ENCODE measurements around the gene CATSPERD.

The CATSPERD gene

DNA sequence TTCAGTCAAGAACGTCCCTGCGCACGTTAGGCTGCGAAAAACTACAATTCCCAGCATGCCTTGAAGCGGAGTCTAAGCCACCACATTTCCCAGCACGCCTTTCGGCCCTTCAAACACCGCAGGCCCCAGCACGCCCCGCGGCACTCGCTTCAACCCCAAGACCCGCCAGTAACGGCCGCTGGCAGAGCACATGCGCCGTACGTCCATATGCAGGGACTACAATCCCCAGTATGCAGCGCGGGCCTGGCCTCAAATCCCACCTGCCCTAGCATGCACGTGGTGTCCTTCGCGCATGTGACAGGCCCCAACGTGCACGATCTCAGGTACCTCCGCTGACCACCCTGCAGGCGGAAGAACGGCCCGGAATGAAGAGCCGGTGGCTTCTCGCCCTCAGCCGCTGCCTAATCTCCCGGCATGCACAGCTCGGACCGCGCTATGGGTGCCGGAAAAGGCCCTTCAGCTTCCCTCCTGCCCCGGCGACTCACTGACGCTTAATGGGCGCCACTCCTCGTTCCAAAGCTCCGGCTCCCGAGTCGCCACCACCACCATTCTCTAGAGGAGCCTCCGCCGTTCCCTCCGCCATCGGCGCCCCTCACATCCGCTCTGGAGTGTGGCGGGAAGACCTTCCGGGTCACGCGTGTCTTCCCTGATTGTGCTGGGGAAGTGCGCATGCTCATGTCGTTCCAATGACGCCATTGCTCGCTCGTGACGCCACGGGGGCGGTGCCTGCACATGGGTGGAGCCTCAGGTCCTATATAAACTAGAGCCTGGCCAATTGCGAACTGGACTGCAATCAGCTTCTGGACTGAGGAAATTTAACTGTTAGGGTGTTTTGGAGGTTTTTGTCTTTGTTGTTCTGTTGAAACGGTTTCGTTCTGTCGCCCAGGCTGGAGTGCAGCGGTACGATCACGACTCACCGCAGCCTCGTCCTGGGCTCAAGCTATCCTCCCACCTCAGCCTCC is 70.4 kb downstream of the CATSPERD start, which contains the start of gene DUS3L:
Gene DUS3L (minus strand): TSS at position 605 of the 962 bp plus-strand sequence. CDS start 22 bp downstream, at position 583.
- Histone ChIP-seq H3K27me3 (ENCODE audit: control insufficient read depth, insufficient read depth, low read length) (no peaks in the 10 kb centered on the region), H3K9me3 (ENCODE audit: control insufficient read depth, insufficient read depth, low read length) (no peaks in the 10 kb centered on the region), H3K36me3 (ENCODE audit: control insufficient read depth, insufficient read depth, low read length) (peaks cover 41% of the 10 kb centered on the region), H3K9ac (ENCODE audit: low read depth, low read length) (peak within 1 kb of the TSS; percentile 92), H3K27ac (ENCODE audit: low read depth, low read length) (peak within 1 kb of the TSS; percentile 96), H3K4me3 (ENCODE audit: low read depth, low read length) (peak within 1 kb of the TSS; percentile 84), H3K4me1 (ENCODE audit: control insufficient read depth, insufficient read depth, low read length) (0 out of 2 replicates have a peak, but pooled peaks cover 3% of the 10 kb centered on the region)

DNA sequence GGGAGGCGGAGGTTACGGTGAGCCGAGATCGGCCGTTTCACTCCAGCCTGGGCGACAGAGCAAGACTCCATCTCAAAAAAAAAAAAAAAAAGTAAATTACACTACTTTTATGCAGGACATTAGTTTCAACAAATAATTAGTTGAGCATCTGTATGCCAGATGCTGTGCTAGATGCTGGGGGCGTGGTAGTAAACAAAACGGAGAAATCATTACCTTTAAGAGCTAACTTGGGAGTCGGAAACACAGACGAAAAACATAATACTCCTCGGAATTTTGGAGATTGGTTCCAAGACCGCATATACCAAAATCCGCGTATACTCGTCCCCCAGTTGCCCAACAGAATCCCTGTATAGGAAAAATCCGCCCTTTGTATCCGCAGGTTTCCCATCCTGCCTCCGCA is 71.8 kb downstream of the CATSPERD start:
- Histone ChIP-seq H3K27ac (ENCODE audit: low read depth, low read length) (no peak overlapping the region), H3K4me1 (ENCODE audit: control insufficient read depth, insufficient read depth, low read length) (0 out of 2 replicates have a peak, but pooled peaks cover 3% of the 10 kb centered on the region), H3K36me3 (ENCODE audit: control insufficient read depth, insufficient read depth, low read length) (peaks cover 28% of the 10 kb centered on the region), H3K9ac (ENCODE audit: low read depth, low read length) (no peak overlapping the region), H3K4me3 (ENCODE audit: low read depth, low read length) (no peak overlapping the region), H3K27me3 (ENCODE audit: control insufficient read depth, insufficient read depth, low read length) (no peaks in the 10 kb centered on the region), H3K9me3 (ENCODE audit: control insufficient read depth, insufficient read depth, low read length) (no peaks in the 10 kb centered on the region)

DNA sequence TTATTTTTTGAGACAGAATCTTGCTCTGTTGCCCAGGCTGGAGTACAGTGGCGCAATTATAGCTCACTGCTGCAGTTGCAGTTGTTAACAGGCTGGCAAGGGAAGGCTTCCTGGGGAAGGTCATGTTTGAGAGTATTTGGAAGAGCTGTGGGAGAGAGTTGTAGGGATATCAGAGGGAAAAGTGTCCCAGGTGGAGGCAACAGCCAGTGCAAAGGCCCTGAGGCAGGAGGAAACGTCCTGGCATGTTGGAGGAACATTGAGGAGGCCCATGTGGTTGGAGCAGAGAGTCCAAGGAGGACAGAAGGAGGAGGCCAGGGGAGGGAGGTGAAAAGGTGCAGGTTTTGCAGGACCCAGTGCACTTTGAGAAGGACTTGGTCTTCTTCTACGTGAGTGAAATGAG is 72.8 kb downstream of the CATSPERD start:
- H3K27ac ChIP-seq (ENCODE audit: low read depth, low read length), result no peak overlapping the region
- H3K4me1 ChIP-seq (ENCODE audit: control insufficient read depth, insufficient read depth, low read length), result 0 out of 2 replicates have a peak, but pooled peaks cover 3% of the 10 kb centered on the region
- no peaks in the 10 kb centered on the region for H3K9me3 ChIP-seq (ENCODE audit: control insufficient read depth, insufficient read depth, low read length)
- H3K4me3 ChIP-seq (ENCODE audit: low read depth, low read length), result no peak overlapping the region
- H3K36me3 ChIP-seq (ENCODE audit: control insufficient read depth, insufficient read depth, low read length), result peaks cover 18% of the 10 kb centered on the region
- no peak overlapping the region for H3K9ac ChIP-seq (ENCODE audit: low read depth, low read length)
- H3K27me3 ChIP-seq (ENCODE audit: control insufficient read depth, insufficient read depth, low read length), result no peaks in the 10 kb centered on the region

DNA sequence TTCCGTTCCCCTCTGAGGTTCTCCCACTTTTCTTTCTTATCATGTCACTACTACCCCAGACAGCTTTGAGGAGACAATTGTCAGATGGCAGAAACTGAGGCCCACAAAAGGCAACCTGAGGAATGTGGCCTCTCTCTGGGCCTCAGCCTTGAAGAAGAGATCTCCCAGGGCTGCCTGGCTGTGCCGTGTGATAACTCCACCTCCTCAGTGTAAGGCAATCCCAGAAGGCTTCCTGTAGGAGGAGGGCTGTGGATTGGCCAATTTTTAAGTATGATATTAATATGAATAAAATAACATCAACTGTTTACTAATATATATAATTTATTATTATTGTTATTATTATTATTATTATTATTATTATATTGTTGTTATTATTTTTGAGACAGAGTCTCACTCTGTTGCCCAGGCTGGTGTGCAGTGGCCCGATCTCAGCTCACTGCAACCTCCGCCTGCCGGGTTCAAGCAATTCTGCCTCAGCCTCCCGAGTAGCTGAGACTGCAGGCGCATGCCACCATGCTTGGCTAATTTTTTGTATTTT is 75.0 kb downstream of the CATSPERD start:
- no peaks in the 10 kb centered on the region for H3K4me1 ChIP-seq (ENCODE audit: control insufficient read depth, insufficient read depth, low read length)
- H3K36me3 ChIP-seq (ENCODE audit: control insufficient read depth, insufficient read depth, low read length), result no peaks in the 10 kb centered on the region
- no peaks in the 10 kb centered on the region for H3K27me3 ChIP-seq (ENCODE audit: control insufficient read depth, insufficient read depth, low read length)
- no peak overlapping the region for H3K4me3 ChIP-seq (ENCODE audit: low read depth, low read length)
- H3K27ac ChIP-seq (ENCODE audit: low read depth, low read length), result no peak overlapping the region
- no peak overlapping the region for H3K9ac ChIP-seq (ENCODE audit: low read depth, low read length)
- H3K9me3 ChIP-seq (ENCODE audit: control insufficient read depth, insufficient read depth, low read length), result no peaks in the 10 kb centered on the region

DNA sequence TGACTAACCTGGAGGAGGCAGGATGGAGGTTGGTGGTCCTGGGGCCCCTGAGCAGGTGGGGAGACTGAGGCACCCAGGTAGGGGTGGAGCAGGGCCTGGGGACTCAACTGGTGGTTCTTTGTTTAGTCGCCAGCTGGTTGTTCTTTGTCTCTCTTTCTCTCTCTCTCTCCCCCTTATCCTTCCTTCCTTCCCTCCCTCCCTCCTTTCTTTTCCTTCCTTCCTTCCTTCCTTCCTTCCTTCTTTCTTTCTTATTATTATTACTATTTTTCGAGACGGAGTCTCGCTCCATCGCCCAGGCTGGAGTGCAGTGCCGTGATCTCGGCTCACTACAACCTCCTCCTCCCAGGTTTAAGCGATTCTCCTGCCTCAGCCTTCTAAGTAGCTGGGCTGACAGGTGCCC is 77.8 kb downstream of the CATSPERD start:
- Histone ChIP-seq H3K27ac (ENCODE audit: low read depth, low read length) (no peak overlapping the region), H3K36me3 (ENCODE audit: control insufficient read depth, insufficient read depth, low read length) (no peaks in the 10 kb centered on the region), H3K27me3 (ENCODE audit: control insufficient read depth, insufficient read depth, low read length) (peaks cover 2% of the 10 kb centered on the region), H3K4me1 (ENCODE audit: control insufficient read depth, insufficient read depth, low read length) (peaks cover 3% of the 10 kb centered on the region; the same call in 1 of the 2 replicates), H3K9me3 (ENCODE audit: control insufficient read depth, insufficient read depth, low read length) (no peaks in the 10 kb centered on the region), H3K4me3 (ENCODE audit: low read depth, low read length) (no peak overlapping the region), H3K9ac (ENCODE audit: low read depth, low read length) (no peak overlapping the region)

DNA sequence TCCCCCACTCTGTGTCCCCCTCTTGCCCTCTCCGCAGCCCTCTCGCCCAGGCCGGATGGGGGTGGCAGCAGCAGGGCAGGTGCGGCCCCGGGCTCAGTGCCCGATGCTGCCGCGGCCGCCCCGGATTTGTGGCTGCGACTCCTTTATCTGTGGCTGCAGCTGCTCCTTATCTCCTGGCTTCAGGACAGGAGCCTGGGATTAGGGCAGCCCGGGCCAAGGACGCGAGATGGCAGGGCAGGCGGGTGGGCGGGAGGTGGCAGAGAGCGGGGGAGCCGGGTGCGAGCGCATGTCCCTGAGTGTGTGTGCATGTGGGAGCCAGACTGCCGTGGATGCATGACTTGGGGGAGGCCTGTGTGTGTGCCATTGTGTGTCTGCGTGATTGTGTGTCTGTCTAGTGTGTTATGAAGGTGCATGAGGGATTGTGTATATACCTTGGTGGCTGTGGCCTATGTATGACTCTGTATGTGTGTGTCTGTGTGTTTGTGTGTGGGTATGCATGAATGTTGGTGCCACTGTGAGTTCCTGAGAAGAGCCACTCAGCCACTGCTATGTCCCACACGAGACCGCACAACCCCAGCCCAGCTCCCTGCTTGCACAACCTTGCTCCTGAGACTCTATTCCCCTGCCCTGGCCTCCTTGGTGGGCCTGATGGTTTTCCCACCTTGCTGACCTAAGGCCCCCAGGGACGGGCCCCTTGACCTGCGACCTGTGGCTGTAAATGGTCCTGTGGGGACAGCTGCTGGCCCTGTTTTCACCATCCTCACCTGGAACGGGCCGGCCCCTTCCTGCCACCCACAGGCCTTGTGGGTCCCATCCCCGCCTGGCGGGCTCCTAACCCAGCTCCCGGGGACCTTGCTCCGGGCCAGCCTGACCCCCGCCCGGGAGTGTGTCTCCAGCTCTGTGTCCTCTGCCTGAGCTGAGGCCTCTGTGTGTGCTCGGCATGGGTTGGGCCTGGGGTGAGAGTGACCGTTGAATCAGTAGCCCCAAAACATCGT is 79.1 kb downstream of the CATSPERD start:
- no peak overlapping the region for H3K9ac ChIP-seq (ENCODE audit: low read depth, low read length)
- no peak overlapping the region for H3K27ac ChIP-seq (ENCODE audit: low read depth, low read length)
- no peaks in the 10 kb centered on the region for H3K36me3 ChIP-seq (ENCODE audit: control insufficient read depth, insufficient read depth, low read length)
- peaks cover 3% of the 10 kb centered on the region; the same call in 1 of the 2 replicates for H3K4me1 ChIP-seq (ENCODE audit: control insufficient read depth, insufficient read depth, low read length)
- peaks cover 9% of the 10 kb centered on the region for H3K27me3 ChIP-seq (ENCODE audit: control insufficient read depth, insufficient read depth, low read length)
- no peaks in the 10 kb centered on the region for H3K9me3 ChIP-seq (ENCODE audit: control insufficient read depth, insufficient read depth, low read length)
- no peak overlapping the region for H3K4me3 ChIP-seq (ENCODE audit: low read depth, low read length)

DNA sequence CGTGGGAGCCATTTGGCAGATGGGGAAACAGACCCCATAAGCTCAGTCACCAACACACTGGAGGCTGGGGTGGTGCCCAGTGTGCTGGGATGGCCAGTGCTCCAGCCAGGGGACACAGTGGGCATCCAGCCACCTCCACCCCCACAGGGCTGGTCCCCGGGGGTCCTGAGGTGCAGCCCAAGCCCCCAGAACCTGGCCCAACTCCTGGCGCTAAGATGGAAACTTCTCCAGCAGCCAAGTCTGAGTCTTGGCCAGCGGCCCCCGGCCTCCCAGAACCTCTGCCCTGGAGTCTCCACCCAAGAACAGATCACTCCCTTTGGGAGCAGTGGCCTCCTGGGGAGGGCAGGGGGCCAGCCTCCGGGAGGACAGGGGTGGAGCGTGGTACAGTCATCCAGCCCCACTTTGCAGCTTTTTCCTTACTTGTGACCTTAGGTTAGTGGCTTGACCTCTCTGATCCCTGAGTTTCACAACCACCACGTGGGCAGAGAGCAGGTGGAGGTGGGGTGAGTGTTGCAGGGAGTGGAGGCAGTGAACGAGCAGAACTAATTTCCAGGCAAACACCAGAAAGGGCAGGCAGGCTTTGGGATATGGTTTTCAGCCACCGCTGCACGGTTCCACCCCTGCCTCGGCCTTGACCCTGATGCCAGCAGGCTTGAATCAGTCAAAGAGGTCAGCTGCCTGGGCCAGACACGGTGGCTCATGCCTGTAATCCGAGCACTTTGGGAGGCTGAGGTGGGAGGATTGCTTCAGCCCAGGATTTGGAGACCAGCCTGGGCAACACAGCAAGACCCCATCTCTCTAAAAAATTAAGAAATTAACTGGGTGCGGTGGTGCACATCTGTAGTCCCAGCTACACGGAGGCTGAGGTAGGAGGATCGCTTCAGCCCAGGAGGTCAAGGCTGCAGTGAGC is 80.2 kb downstream of the CATSPERD start:
- peaks cover 3% of the 10 kb centered on the region; the same call in 1 of the 2 replicates for H3K4me1 ChIP-seq (ENCODE audit: control insufficient read depth, insufficient read depth, low read length)
- no peak overlapping the region for H3K27ac ChIP-seq (ENCODE audit: low read depth, low read length)
- peaks cover 10% of the 10 kb centered on the region for H3K27me3 ChIP-seq (ENCODE audit: control insufficient read depth, insufficient read depth, low read length)
- no peak overlapping the region for H3K4me3 ChIP-seq (ENCODE audit: low read depth, low read length)
- no peak overlapping the region for H3K9ac ChIP-seq (ENCODE audit: low read depth, low read length)
- H3K9me3 ChIP-seq (ENCODE audit: control insufficient read depth, insufficient read depth, low read length), result no peaks in the 10 kb centered on the region
- no peaks in the 10 kb centered on the region for H3K36me3 ChIP-seq (ENCODE audit: control insufficient read depth, insufficient read depth, low read length)

DNA sequence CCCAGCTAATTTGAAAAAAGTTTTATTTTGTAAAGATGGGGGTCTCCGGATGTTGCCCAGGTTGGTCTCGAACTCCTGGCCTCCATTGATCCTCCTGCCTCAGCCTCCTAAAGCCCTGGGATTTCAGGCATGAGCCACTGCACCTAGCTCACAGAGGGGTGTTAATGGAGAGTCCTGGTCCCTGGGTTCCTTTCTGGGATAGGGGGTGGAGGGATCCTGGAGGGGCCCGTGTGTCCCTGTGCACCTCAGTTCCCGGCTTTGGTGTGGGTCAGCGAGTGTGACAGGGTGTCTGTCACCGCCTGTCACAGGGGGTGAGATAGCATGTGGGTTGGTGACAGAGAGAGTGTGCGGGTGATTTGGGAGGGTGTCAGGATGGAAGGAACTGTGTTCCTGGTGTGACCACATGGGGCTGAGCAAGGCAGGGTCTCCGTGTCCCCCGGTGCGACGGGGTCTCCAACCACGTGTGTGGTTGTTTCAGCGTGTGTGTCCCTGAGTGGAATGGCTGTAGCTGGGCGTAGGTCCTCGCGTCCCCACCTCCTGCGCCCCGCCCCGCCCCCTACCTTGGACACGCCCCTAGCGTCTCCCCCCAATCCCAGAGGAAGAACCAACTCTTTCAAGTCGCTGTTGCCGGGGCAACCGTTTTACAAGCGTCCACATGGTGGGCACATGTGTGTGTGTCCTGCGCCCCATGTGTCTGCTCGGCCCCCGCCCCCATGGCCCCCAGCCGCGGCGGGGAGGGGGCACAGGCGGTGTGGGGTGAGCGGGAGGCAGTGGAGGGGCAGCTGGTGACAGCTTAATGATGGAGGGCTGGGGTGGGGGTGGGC is 81.6 kb downstream of the CATSPERD start:
- H3K4me1 ChIP-seq (ENCODE audit: control insufficient read depth, insufficient read depth, low read length), result peaks cover 3% of the 10 kb centered on the region; the same call in 1 of the 2 replicates
- H3K9ac ChIP-seq (ENCODE audit: low read depth, low read length), result no peak overlapping the region
- peak overlapping the region; percentile 37; the same call in 1 of the 2 replicates for H3K4me3 ChIP-seq (ENCODE audit: low read depth, low read length)
- H3K9me3 ChIP-seq (ENCODE audit: control insufficient read depth, insufficient read depth, low read length), result no peaks in the 10 kb centered on the region
- no peak overlapping the region for H3K27ac ChIP-seq (ENCODE audit: low read depth, low read length)
- H3K36me3 ChIP-seq (ENCODE audit: control insufficient read depth, insufficient read depth, low read length), result no peaks in the 10 kb centered on the region
- peaks cover 10% of the 10 kb centered on the region for H3K27me3 ChIP-seq (ENCODE audit: control insufficient read depth, insufficient read depth, low read length)

DNA sequence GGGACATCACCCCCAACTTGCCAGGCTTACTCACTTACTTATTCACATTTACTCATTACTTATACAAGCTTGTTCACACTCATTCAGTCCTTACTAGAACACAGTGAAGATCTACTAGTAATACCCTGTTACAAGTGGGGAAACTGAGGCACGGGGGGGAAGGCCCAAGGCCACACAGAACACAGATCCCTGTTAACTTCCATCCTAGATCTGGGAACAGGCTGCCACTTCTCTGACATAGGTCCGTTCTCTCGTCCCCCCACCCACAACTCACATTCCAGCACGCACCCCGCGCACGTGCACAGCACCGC is 83.0 kb downstream of the CATSPERD start:
- Histone ChIP-seq H3K36me3 (ENCODE audit: control insufficient read depth, insufficient read depth, low read length) (no peaks in the 10 kb centered on the region), H3K9ac (ENCODE audit: low read depth, low read length) (no peak overlapping the region), H3K27me3 (ENCODE audit: control insufficient read depth, insufficient read depth, low read length) (peaks cover 10% of the 10 kb centered on the region), H3K9me3 (ENCODE audit: control insufficient read depth, insufficient read depth, low read length) (no peaks in the 10 kb centered on the region), H3K4me1 (ENCODE audit: control insufficient read depth, insufficient read depth, low read length) (peaks cover 3% of the 10 kb centered on the region; the same call in 1 of the 2 replicates), H3K4me3 (ENCODE audit: low read depth, low read length) (peak overlapping the region; percentile 44), H3K27ac (ENCODE audit: low read depth, low read length) (peak overlapping the region; percentile 26)

Data from HUES48 (cell line).